Fibroblast of villous mesenchyme (primary cell): ENCODE data around the gene TRIM52. TPM values are rescaled to one million over a fixed set of nuclear protein-coding genes. Genes with fewer than 3 reads are reported as not detected.

Experiments used
- DNase-seq: peaks from one replicate; pipeline ENCODE4 v3.0.0-alpha.2; 2010; ENCODE audit warnings: low read depth
- H3K4me3 ChIP-seq: 2 replicates; pipeline ENCODE4 v1.5.1; 2011; ENCODE audit warnings: low read depth, mild to moderate bottlenecking, low read length
- CTCF ChIP-seq: IDR thresholded peaks from 2 replicates; pipeline ENCODE4 v1.5.1; 2012; ENCODE audit warnings: low read depth, mild to moderate bottlenecking, low read length; ENCODE audit not compliant: insufficient read depth
- total RNA-seq: library from RNA; depleted of rRNA; stranded (reverse); fragments of >200 nt; gene quantifications from 2 replicates; pipeline ENCODE4 v1.2.3, GENCODE V29; 2012

The TRIM52 gene
- total RNA-seq, 1 donor = 7.8 TPM

DNA sequence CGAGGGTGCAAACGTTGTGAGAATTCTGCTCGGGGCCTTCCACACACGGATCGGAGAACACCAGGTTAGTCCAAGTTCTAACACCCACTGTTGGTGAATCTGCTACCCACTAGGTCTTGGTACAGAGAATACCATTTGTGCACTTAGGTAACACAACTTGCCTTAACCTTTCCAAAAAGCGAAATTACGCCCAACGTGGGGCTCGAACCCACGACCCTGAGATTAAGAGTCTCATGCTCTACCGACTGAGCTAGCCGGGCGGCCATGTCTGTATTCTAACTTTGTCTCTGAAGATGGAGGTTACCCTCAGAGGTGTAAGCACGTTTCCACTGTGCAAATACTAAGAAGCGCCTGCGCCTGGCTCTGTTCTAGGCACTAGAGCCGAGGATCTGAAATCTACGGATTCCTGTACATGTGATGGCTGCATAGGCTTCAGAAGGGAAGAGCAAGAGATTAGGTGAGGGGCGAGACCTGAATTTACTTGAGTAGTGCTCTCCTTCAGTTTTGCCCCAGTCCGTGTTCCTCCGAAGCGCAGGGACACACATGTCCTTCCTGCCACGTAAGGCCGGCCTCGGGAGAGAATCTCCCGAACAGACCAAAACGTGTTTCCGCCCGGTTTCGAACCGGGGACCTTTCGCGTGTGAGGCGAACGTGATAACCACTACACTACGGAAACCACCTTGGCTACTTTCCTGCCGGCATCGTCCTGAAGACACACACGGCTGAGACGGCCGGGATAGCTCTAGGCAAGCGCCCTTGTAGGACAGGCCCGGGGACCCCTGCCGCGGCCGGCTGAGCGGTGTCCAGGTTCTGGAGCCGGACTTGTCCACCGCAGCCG, 38.9 kb downstream of the TRIM52 start:
- DNase-seq = peak; percentile 94
- no peak for TF ChIP-seq CTCF

GRCh38 chr5:181221105-181221791, 39.7 kb downstream of the TRIM52 start:
- H3K4me3 ChIP-seq = peak overlapping the region; percentile 80
- no peak for DNase-seq
- no peak for TF ChIP-seq CTCF

More for the DNA sequence above, 38.9 kb downstream of the TRIM52 start:
- H3K4me3 ChIP-seq = peak overlapping the region; percentile 80

- no peak for TF ChIP-seq CTCF
- no peak overlapping the region for H3K4me3 ChIP-seq
- no peak for DNase-seq
Observed at GRCh38 chr5:181220178-181220515, 40.8 kb downstream of the TRIM52 start.

GRCh38 chr5:181219262-181220177, 41.4 kb downstream of the TRIM52 start:
- TF ChIP-seq CTCF = no peak
- DNase-seq = no peak
- H3K4me3 ChIP-seq = no peak overlapping the region

GRCh38 chr5:181218795-181219124, 42.2 kb downstream of the TRIM52 start:
- TF ChIP-seq CTCF = no peak
- peak overlapping the region; percentile 49 for H3K4me3 ChIP-seq
- DNase-seq = no peak

- peak overlapping the region; percentile 50 for H3K4me3 ChIP-seq
- TF ChIP-seq CTCF = no peak
- DNase-seq = no peak
Observed at GRCh38 chr5:181217803-181218062, 43.2 kb downstream of the TRIM52 start.
